HG02571 (cell line): ENCODE data around the gene TMEM138.

Source experiments
- ATAC-seq: cut with Tn5 transposase; IDR thresholded peaks from one replicate; pipeline ENCODE4 v1.9.1; 2021; ENCODE audit warnings: mild to moderate bottlenecking, moderate library complexity; ENCODE audit not compliant: unreplicated experiment

The TMEM138 gene

GRCh38 chr11:61361741-61362541, at the start of gene TMEM138, which contains the start of gene CYB561A3:
Gene TMEM138 (plus strand): TSS chr11:61362374. CDS start chr11:61364391, 2,017 bp downstream.
Gene CYB561A3 (minus strand): TSS chr11:61361882. CDS start chr11:61356713, 5,169 bp downstream.
- ATAC-seq: peak; percentile 81

- ATAC-seq: no peak
Measured at GRCh38 chr11:61315260-61315659, 46.9 kb upstream of the TMEM138 start.

- ATAC-seq: no peak
Measured at GRCh38 chr11:61325649-61326414, 36.3 kb upstream of the TMEM138 start.

GRCh38 chr11:61327669-61328071, 34.5 kb upstream of the TMEM138 start:
- ATAC-seq: no peak

GRCh38 chr11:61328351-61328750, 33.8 kb upstream of the TMEM138 start:
- no peak for ATAC-seq

- ATAC-seq: no peak
Measured at GRCh38 chr11:61329871-61330270, 32.3 kb upstream of the TMEM138 start.

GRCh38 chr11:61331651-61332050, 30.5 kb upstream of the TMEM138 start:
- no peak for ATAC-seq

- ATAC-seq: no peak
Measured at GRCh38 chr11:61332281-61332796, 29.8 kb upstream of the TMEM138 start.

GRCh38 chr11:61332797-61333549, 29.2 kb upstream of the TMEM138 start, which contains the start of the genes DDB1 and TKFC:
Gene DDB1 (minus strand): TSS chr11:61333105. CDS start chr11:61332968, 137 bp downstream.
Gene TKFC (plus strand): TSS chr11:61333228. CDS start chr11:61334729, 1,501 bp downstream.
- ATAC-seq: peak; percentile 90

GRCh38 chr11:61333550-61334433, 28.4 kb upstream of the TMEM138 start:
- no peak for ATAC-seq

GRCh38 chr11:61334434-61335354, 27.5 kb upstream of the TMEM138 start:
- ATAC-seq: no peak

- ATAC-seq: no peak
Measured at GRCh38 chr11:61335355-61335710, 26.8 kb upstream of the TMEM138 start.

GRCh38 chr11:61336171-61336935, 25.8 kb upstream of the TMEM138 start:
- peak; percentile 42 for ATAC-seq

- ATAC-seq: no peak
Measured at GRCh38 chr11:61337706-61338470, 24.3 kb upstream of the TMEM138 start.

GRCh38 chr11:61338783-61339489, 23.2 kb upstream of the TMEM138 start:
- ATAC-seq: no peak

- no peak for ATAC-seq
Measured at GRCh38 chr11:61339490-61339878, 22.7 kb upstream of the TMEM138 start.

GRCh38 chr11:61340979-61341378, 21.2 kb upstream of the TMEM138 start:
- no peak for ATAC-seq
